C4-2B (cell line): ENCODE results near the gene NME2.

Experiments
- CTCF ChIP-seq: fragments of 450-650 bp; conservative IDR thresholded peaks from 2 replicates; pipeline ENCODE4 v1.5.1; 2017; ENCODE audit warnings: mild to moderate bottlenecking
- ZFX ChIP-seq: fragments of 450-650 bp; IDR thresholded peaks from 2 replicates; pipeline ENCODE4 v1.6.1; 2017

GRCh38 chr17:51144266-51145022 is 21.8 kb upstream of the NME2 start:
- no peak for TF ChIP-seq CTCF
- TF ChIP-seq ZFX: no peak
